Sciatic nerve (tissue), 2 donors: ENCODE data around the gene DIP2C. TPM values are rescaled to one million over a fixed set of nuclear protein-coding genes. Genes with fewer than 3 reads are reported as not detected.
"Not testable (repeated sequence)": the region's sequence is repeated elsewhere in the genome, so short reads cannot be mapped to it uniquely, and the experiment has no call there.

Experiments used
- ATAC-seq: fragments of 200-7000 bp; cut with Tn5 transposase; one replicate; pipeline ENCODE4 v1.9.1; 2020; ENCODE audit warnings: mild to moderate bottlenecking, moderate library complexity
- DNase-seq: peaks from one replicate; pipeline ENCODE4 v3.0.0-alpha.2; 2020; ENCODE audit warnings: low spot score
- intact Hi-C: fragments of 100-400 bp; cut with DNase I; formaldehyde crosslinking; loops from one replicate; pipeline ENCODE4 v1.14.2; 2022
- total RNA-seq: library from RNA; stranded (reverse); fragmentation: NEBNext Ultra II Directional; extraction: Animal tissue kit (Norgen Biotek cat#: 25700); gene quantifications from one replicate; pipeline ENCODE4 v1.2.1, GENCODE V29; 2021
- donor health status: DM: no; HTN: no; CAD: no.
- donor health status: DM: no; HTN: no; CAD: no.

The DIP2C gene
- total RNA-seq, 1 donor from 2014 or later: 38.7 TPM

GRCh38 chr10:681670-682318 is 7.7 kb downstream of the DIP2C start:
- no peak for DNase-seq
- intact Hi-C loops: no loop called here
- ATAC-seq: no peak

GRCh38 chr10:680745-681144 is 8.7 kb downstream of the DIP2C start:
- ATAC-seq (no peak), DNase-seq (no peak)
- intact Hi-C loops: no loop called here

GRCh38 chr10:680146-680545 is 9.3 kb downstream of the DIP2C start:
- DNase-seq (no peak), ATAC-seq (no peak)
- intact Hi-C loops: no loop called here

GRCh38 chr10:679556-679955 is 9.9 kb downstream of the DIP2C start:
- intact Hi-C loops: no loop called here
- no peak for DNase-seq

GRCh38 chr10:678662-679005 is 10.8 kb downstream of the DIP2C start:
- ATAC-seq, intact Hi-C loops, DNase-seq: not testable (repeated sequence)

More at GRCh38 chr10:679556-679955, 9.9 kb downstream of the DIP2C start:
- no peak for ATAC-seq

- DNase-seq: no peak
- intact Hi-C loops: no loop called here
- peak; percentile 17 for ATAC-seq
These were observed 11.5 kb downstream of the DIP2C start for GRCh38 chr10:677750-678661.

GRCh38 chr10:677038-677437 is 12.4 kb downstream of the DIP2C start:
- intact Hi-C loops: no loop called here
- DNase-seq (no peak), ATAC-seq (no peak)

GRCh38 chr10:676178-676577 is 13.3 kb downstream of the DIP2C start:
- intact Hi-C loops: no loop called here
- DNase-seq (no peak), ATAC-seq (no peak)

GRCh38 chr10:675532-675931 is 13.9 kb downstream of the DIP2C start:
- intact Hi-C loops: no loop called here
- DNase-seq (no peak), ATAC-seq (no peak)

GRCh38 chr10:673492-673891 is 16.0 kb downstream of the DIP2C start:
- DNase-seq (no peak), ATAC-seq (no peak)
- intact Hi-C loops: no loop called here

GRCh38 chr10:672992-673391 is 16.5 kb downstream of the DIP2C start:
- no peak for ATAC-seq
- DNase-seq: no peak
- intact Hi-C loops: no loop called here

GRCh38 chr10:672203-672602 is 17.3 kb downstream of the DIP2C start:
- no peak for ATAC-seq
- no peak for DNase-seq
- intact Hi-C loops: no loop called here

GRCh38 chr10:670990-671389 is 18.5 kb downstream of the DIP2C start:
- DNase-seq: no peak
- ATAC-seq: no peak
- intact Hi-C loops: no loop called here

- no peak for ATAC-seq
- intact Hi-C loops: no loop called here
- no peak for DNase-seq
These were observed 19.4 kb downstream of the DIP2C start for GRCh38 chr10:670038-670437.

- no peak for DNase-seq
- no peak for ATAC-seq
- intact Hi-C loops: no loop called here
These were observed 20.5 kb downstream of the DIP2C start for GRCh38 chr10:668786-669485.

GRCh38 chr10:667602-668143 is 21.8 kb downstream of the DIP2C start:
- ATAC-seq: no peak
- intact Hi-C loops: no loop called here
- DNase-seq: no peak

- intact Hi-C loops: no loop called here
These were observed 22.4 kb downstream of the DIP2C start for GRCh38 chr10:667096-667495.

GRCh38 chr10:666237-667012 is 23.0 kb downstream of the DIP2C start:
- no peak for DNase-seq
- intact Hi-C loops: no loop called here

More at GRCh38 chr10:667096-667495, 22.4 kb downstream of the DIP2C start:
- DNase-seq (no peak), ATAC-seq (no peak)

GRCh38 chr10:665579-666091 is 23.8 kb downstream of the DIP2C start:
- no peak for DNase-seq
- intact Hi-C loops: no loop called here
- peak; percentile 60 for ATAC-seq

More at GRCh38 chr10:666237-667012, 23.0 kb downstream of the DIP2C start:
- ATAC-seq: no peak
